GM21825 (cell line): ENCODE measurements around the gene KRTAP10-10.
"Not testable (repeated sequence)": the region's sequence is repeated elsewhere in the genome, so short reads cannot be mapped to it uniquely, and the experiment has no call there.

ENCODE experiments used
- ATAC-seq: cut with Tn5 transposase; IDR thresholded peaks from one replicate; pipeline ENCODE4 v1.9.1; 2021; ENCODE audit warnings: mild to moderate bottlenecking, moderate library complexity; ENCODE audit not compliant: unreplicated experiment

The KRTAP10-10 gene

DNA sequence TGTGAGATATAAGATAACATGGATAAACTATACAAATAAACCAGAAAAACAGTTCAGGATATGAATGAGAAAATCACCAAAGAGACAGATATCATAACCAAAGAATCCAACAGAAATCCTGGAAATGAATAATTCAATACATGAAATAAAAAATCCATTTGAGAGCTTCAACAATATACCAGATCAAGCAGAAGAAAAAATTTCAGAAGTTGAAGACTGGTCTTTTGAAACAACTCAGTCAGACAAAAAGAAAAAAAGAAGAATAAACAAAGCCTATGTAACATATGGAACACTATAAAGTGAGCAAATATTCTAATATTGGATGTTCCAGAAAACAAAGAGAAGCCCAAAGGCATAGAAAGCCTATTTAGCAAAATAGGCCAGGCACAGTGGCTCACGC lies 34.8 kb downstream of the KRTAP10-10 start:
- ATAC-seq: no peak

DNA sequence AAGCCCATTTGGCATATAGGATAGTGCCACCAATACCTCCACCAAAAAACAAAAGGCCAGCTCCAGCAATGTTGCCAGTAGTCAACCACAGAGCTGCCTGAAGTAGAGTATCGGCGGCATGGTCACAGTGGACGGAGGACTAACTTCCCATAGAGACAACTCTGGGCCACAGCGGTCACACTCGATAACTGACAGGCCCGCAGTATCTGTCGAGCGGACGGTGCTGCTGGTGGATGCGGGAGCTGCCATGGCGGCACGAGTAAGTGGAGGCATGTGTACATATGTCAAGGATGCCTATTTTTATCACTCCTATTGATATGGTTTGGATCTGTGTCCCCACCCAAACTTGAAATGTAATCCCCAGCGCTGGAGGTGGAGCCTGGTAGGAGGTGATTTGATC lies 40.7 kb downstream of the KRTAP10-10 start:
- no peak for ATAC-seq

GRCh38 chr21:44681152-44681551 lies 44.0 kb downstream of the KRTAP10-10 start:
- no peak for ATAC-seq

DNA sequence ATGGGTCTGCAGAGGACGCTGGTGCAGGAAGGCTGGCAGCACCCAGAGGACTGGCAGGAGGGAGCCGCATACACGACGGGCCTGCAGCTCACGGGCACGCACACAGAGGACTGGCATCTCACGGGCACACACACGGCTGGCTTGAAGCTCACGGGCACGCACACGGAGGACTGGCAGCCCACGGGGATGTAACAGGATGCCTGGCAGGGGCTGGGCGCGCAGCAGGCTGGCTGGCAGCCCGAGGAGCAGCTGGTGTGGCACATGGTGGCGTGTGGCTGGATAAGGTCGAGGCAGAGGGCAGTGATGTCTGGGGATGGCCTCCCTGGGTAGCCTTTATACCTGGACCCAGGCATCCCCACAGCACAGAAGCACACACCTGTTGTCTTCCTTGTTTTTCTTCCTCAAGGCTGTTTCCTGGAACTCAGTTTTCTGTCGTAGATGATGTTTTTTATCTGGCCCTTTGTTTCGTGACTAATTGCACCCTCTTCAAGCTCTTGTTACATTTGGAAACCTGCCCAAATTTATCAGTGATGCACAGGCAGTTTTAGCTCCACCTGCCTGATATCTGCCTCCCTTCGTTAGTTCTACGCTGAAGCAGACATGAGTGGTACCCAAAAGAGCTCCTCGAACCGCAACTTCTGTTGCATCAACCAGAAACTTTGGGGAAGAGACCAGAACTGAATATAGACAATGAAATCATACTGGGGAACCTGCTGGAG lies 44.9 kb downstream of the KRTAP10-10 start, which contains the start of gene KRTAP12-1:
KRTAP12-1 (minus strand) TSS at position 303 of the 719 bp plus-strand sequence; CDS start at position 263, 40 bp downstream.
- no peak for ATAC-seq

- no peak for ATAC-seq
Observed at GRCh38 chr21:44682580-44683151, 45.5 kb downstream of the KRTAP10-10 start.

DNA sequence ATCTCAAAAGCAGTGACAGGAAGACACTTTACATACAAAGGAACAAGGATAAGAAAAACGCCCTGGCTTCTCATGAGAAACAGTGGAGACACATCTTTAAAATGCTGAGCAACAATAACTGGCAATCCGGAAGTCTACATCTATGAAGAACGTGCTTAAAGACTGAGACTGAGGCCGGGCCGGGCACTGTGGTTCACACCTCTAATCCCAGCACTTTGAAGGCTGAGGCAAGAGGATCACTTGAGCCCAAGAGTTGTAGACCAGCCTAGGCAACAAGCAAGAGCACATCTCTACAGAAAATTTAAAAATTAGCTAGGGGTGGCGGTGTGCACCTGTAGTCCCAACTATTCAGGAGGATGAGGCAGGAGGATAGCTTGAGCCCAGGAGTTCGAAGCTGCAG lies 46.9 kb downstream of the KRTAP10-10 start:
- ATAC-seq: no peak

DNA sequence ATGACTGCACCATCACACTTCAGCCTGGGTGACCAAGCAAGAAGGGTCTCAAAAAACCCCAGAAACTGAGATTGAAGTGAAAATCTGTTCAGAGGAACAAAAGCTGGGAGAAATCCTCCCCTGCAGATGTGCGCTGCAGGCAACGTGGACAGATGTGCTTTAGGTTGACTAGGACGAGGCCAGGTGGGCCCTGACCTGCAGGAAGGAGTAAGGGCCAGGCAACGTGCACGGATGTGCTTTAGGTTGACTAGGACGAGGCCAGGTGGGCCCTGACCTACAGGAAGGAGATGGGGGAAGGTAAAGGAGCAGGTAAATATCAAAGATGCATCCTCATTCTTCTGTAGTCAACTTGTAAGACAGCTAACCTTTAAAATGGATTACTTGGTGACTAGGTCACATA lies 47.3 kb downstream of the KRTAP10-10 start:
- no peak for ATAC-seq

DNA sequence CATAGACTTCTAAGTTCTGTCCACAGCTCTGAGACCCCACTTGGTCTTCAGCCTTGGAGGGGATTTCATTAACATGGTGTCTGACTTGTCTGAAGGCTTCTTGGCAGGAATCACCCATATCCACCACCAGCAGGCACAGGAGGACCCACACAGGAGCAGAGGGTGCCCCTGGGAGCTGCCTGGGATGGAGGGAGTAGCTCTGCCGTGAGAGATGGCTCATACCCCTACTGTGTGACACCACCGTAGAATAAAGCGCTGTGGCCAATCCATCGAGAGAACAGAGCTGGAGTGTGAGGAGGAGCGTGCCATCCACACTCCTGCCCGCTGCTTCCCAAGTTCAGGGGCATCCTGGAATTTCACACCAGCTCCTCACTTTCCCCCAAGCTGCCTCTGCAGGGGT lies 47.9 kb downstream of the KRTAP10-10 start:
- ATAC-seq: not testable (repeated sequence)

- no peak for ATAC-seq
Observed at GRCh38 chr21:44686000-44686781, 49.0 kb downstream of the KRTAP10-10 start.

GRCh38 chr21:44686843-44687561 lies 49.8 kb downstream of the KRTAP10-10 start:
- ATAC-seq: no peak

- no peak for ATAC-seq
Observed at GRCh38 chr21:44687671-44688070, 50.5 kb downstream of the KRTAP10-10 start.
